ENCODE measurements around the gene CEACAM18. TPM values are rescaled to one million over a fixed set of nuclear protein-coding genes. Genes with fewer than 3 reads are reported as not detected.

Gene CEACAM18
- total and polyA plus RNA-seq, 2 of the 8 experiments (the other 6 are each of a cell fraction or from before 2014, with no cell fraction given), result not detected

GRCh38 chr19:51461723-51462161 lies 16.6 kb upstream of the CEACAM18 start:
- Histone ChIP-seq H4K91ac (replicated peaks; ENCODE audit: insufficient read length, low read length) (no peak overlapping the region), H2AK5ac (ENCODE audit: low read depth, low read length) (no peak overlapping the region), H3K9me3 (ENCODE audit: insufficient read depth in 2 of 2, low read depth in 1 of 2, low read length in 1 of 2) (peaks cover 33 to 40% of the 10 kb centered on the region in 2 experiments; a peak in 3 of 4 replicates), H3K56ac (replicated peaks; ENCODE audit: insufficient read length, low read depth, low read length) (no peak overlapping the region), H2BK20ac (ENCODE audit: low read length) (no peak overlapping the region), H2BK15ac (ENCODE audit: low read length) (no peak overlapping the region), H3K36me3 (ENCODE audit: control insufficient read depth in 2 of 4, insufficient read depth in 4 of 4, low read length in 3 of 4) (no peaks in the 10 kb centered on the region), H3K27ac (ENCODE audit: low read depth, low read length) (no peak overlapping the region), H2BK5ac (ENCODE audit: low read depth, low read length) (no peak overlapping the region), H2BK12ac (ENCODE audit: low read depth, low read length) (no peak overlapping the region), H3K14ac (ENCODE audit: insufficient read length) (no peak overlapping the region), H3K23me2 (ENCODE audit: low read depth, low read length) (peaks cover 5% of the 10 kb centered on the region; the same call in 1 of the 2 replicates), H3K79me2 (ENCODE audit: control insufficient read depth in 1 of 2, insufficient read depth in 2 of 2, low read length in 2 of 2) (no peaks in the 10 kb centered on the region), H3K27me3 (replicated peaks in 1 of 4; ENCODE audit: control insufficient read depth in 3 of 4, extremely low read depth in 1 of 4, insufficient read depth in 3 of 4, low read length in 3 of 4) (no peaks in the 10 kb centered on the region), H4K8ac (ENCODE audit: extremely low read depth, insufficient read depth, low read length) (no peak overlapping the region; the same call in 1 of the 2 replicates), H3K23ac (ENCODE audit: insufficient read length) (no peak overlapping the region), H2AFZ (ENCODE audit: low read length) (no peak overlapping the region), H3K18ac (ENCODE audit: extremely low read depth, low read length) (no peak overlapping the region), H4K5ac (ENCODE audit: insufficient read length, low read depth, low read length) (no peak overlapping the region), H3K4me2 (ENCODE audit: insufficient read depth in 1 of 2, low read depth in 2 of 2, low read length in 2 of 2) (no peak overlapping the region; a peak in 1 of 4 replicates), H4K20me1 (replicated peaks in 1 of 2; ENCODE audit: control insufficient read depth in 1 of 2, insufficient read depth in 2 of 2, low read length in 2 of 2) (no peaks in the 10 kb centered on the region), H3K4ac (replicated peaks; ENCODE audit: insufficient read length, low read depth, low read length) (no peak overlapping the region), H2BK120ac (replicated peaks; ENCODE audit: low read depth, low read length) (no peak overlapping the region), H3K79me1 (ENCODE audit: low read depth, low read length) (no peaks in the 10 kb centered on the region), H3K4me3 (ENCODE audit: extremely low read depth in 1 of 4, insufficient read depth in 2 of 4, low read depth in 3 of 4, low read length in 4 of 4) (no peak overlapping the region), H3K9ac (replicated peaks in 1 of 4; ENCODE audit: extremely low read depth in 1 of 4, low read depth in 3 of 4, low read length in 3 of 4) (no peak overlapping the region), H3K4me1 (replicated peaks in 1 of 4; ENCODE audit: control insufficient read depth in 3 of 4, insufficient read depth in 4 of 4, low read length in 3 of 4) (peaks cover 0 to 3% (median 0%) of the 10 kb centered on the region in 4 experiments; a peak in 1 of 7 replicates)
- no peak for TF ChIP-seq EZH2 (IDR thresholded peaks at IDR 0.05; ENCODE audit: low read depth, low read length, severe bottlenecking)
- TF ChIP-seq HDAC6 (IDR thresholded peaks at IDR 0.05; ENCODE audit: low read depth, low read length), result no peak
- TF ChIP-seq SIN3A (conservative IDR thresholded peaks at IDR 0.05 in 1 of 2, IDR thresholded peaks at IDR 0.05 in 1 of 2; ENCODE audit: low read depth in 1 of 2, low read length in 2 of 2), result no peak
- ChIA-PET POLR2A (ENCODE audit: partially characterized antibody) (no interaction called here), CTCF (ENCODE audit: partially characterized antibody) (interaction anchor here (0.8 to 3.7 kb wide), 2 partner anchors 12 to 193 kb away, joined by 3 to 22 read pairs; no protein-coding TSS in a partner anchor)
- WGBS, 2 experiments (ENCODE audit: extremely low coverage in 1 of 2, insufficient coverage in 1 of 2, insufficient read length in 1 of 2, insufficient replicate concordance in 2 of 2, low coverage in 1 of 2, low lambda C conversion rate in 2 of 2, missing lambda C conversion rate in 1 of 2), result 93% methylated on average over 8 of the region's 8 CpGs; no CpG with 5 or more reads in 1 of the 2 experiments
- FAIRE-seq, result no peak
- no peak for DNase-seq (ENCODE audit: low read depth in 1 of 2, low spot score in 2 of 2)

Data from H1 (cell line).